ENCODE measurements around the gene LRP1B. TPM values are rescaled to one million over a fixed set of nuclear protein-coding genes. Genes with fewer than 3 reads are reported as not detected.

LRP1B gene
- total and polyA plus RNA-seq, 2 donors (not counting 1 experiment from before 2014, with no cell fraction given), result under 0.01 to 0.01 TPM

GRCh38 chr2:141497272-141497671 lies 633.5 kb downstream of the LRP1B start:
- no peaks in the 10 kb centered on the region for H3K36me3 ChIP-seq (ENCODE audit: control insufficient read depth, insufficient read depth, low read length)
- H3K79me2 ChIP-seq (ENCODE audit: control insufficient read depth, insufficient read depth, low read length), result no peaks in the 10 kb centered on the region
- no peak overlapping the region for H3K27ac ChIP-seq (ENCODE audit: insufficient read depth, low read length)
- DNase-seq (ENCODE audit: low read depth in 2 of 2), result no peak
- no peak overlapping the region for H3K9ac ChIP-seq (ENCODE audit: insufficient read depth, low read length)
- H2AFZ ChIP-seq (ENCODE audit: low read length), result no peak overlapping the region
- no peak overlapping the region for H3K4me2 ChIP-seq (ENCODE audit: extremely low read depth, insufficient read depth, low read length)
- no peaks in the 10 kb centered on the region for H3K4me1 ChIP-seq (ENCODE audit: control insufficient read depth, extremely low read depth, insufficient read depth, low read length)
- no peak overlapping the region for H3K4me3 ChIP-seq (replicated peaks in 1 of 4; ENCODE audit: control extremely low read depth in 1 of 4, insufficient read depth in 1 of 4, low read depth in 3 of 4, low read length in 4 of 4)
- no peak for TF ChIP-seq CTCF (conservative IDR thresholded peaks at IDR 0.05 in 1 of 2, IDR thresholded peaks at IDR 0.05 in 1 of 2; ENCODE audit: low read depth in 1 of 2, low read length in 2 of 2)
- TF ChIP-seq EZH2 (IDR thresholded peaks at IDR 0.05; ENCODE audit: low read length, missing control alignments), result no peak
- no peaks in the 10 kb centered on the region for H3K27me3 ChIP-seq (ENCODE audit: control insufficient read depth, insufficient read depth, low read length)
- H3K9me3 ChIP-seq (ENCODE audit: control insufficient read depth, insufficient read depth, low read depth, low read length), result no peaks in the 10 kb centered on the region
- H4K20me1 ChIP-seq (ENCODE audit: control insufficient read depth, extremely low read depth, insufficient read depth, low read length), result no peaks in the 10 kb centered on the region

GRCh38 chr2:141496810-141497209 lies 634.0 kb downstream of the LRP1B start:
- no peaks in the 10 kb centered on the region for H3K4me1 ChIP-seq (ENCODE audit: control insufficient read depth, extremely low read depth, insufficient read depth, low read length)

DNA sequence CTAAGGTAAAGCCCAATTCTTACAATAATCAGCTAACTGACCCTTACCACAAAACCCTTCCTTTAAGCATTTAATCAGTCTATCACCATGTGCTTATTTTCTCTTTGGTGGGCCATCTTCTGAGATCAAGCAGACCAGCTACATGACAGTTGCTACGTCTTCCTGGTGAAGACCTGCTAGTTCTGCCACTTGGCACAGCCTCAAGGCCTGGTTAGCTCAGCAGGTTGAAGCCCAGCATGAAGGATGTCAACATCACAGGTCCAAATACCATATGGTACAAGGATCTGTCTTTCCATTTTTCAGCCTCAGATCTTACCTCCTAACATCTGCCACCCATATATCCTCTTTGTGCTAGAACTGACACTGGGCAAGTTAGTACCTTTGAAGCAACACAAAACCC lies 636.9 kb downstream of the LRP1B start:
- H2AFZ ChIP-seq (ENCODE audit: low read length), result no peak overlapping the region
- no peak for DNase-seq (ENCODE audit: low read depth in 2 of 2)
- H3K9me3 ChIP-seq (ENCODE audit: control insufficient read depth, insufficient read depth, low read depth, low read length), result no peaks in the 10 kb centered on the region

More at GRCh38 chr2:141496810-141497209, 634.0 kb downstream of the LRP1B start:
- Histone ChIP-seq H3K9me3 (ENCODE audit: control insufficient read depth, insufficient read depth, low read depth, low read length) (no peaks in the 10 kb centered on the region), H3K4me3 (replicated peaks in 1 of 4; ENCODE audit: control extremely low read depth in 1 of 4, insufficient read depth in 1 of 4, low read depth in 3 of 4, low read length in 4 of 4) (no peak overlapping the region), H3K27me3 (ENCODE audit: control insufficient read depth, insufficient read depth, low read length) (no peaks in the 10 kb centered on the region), H3K4me2 (ENCODE audit: extremely low read depth, insufficient read depth, low read length) (no peak overlapping the region), H3K9ac (ENCODE audit: insufficient read depth, low read length) (no peak overlapping the region), H4K20me1 (ENCODE audit: control insufficient read depth, extremely low read depth, insufficient read depth, low read length) (no peaks in the 10 kb centered on the region), H3K36me3 (ENCODE audit: control insufficient read depth, insufficient read depth, low read length) (no peaks in the 10 kb centered on the region), H3K27ac (ENCODE audit: insufficient read depth, low read length) (no peak overlapping the region), H2AFZ (ENCODE audit: low read length) (no peak overlapping the region), H3K79me2 (ENCODE audit: control insufficient read depth, insufficient read depth, low read length) (no peaks in the 10 kb centered on the region)
- DNase-seq (ENCODE audit: low read depth in 2 of 2), result peak; percentile 13 to 27
- TF ChIP-seq CTCF (conservative IDR thresholded peaks at IDR 0.05 in 1 of 2, IDR thresholded peaks at IDR 0.05 in 1 of 2; ENCODE audit: low read depth in 1 of 2, low read length in 2 of 2) (no peak), EZH2 (IDR thresholded peaks at IDR 0.05; ENCODE audit: low read length, missing control alignments) (no peak)

More for the DNA sequence above, 636.9 kb downstream of the LRP1B start:
- H3K4me2 ChIP-seq (ENCODE audit: extremely low read depth, insufficient read depth, low read length), result no peak overlapping the region
- H3K9ac ChIP-seq (ENCODE audit: insufficient read depth, low read length), result no peak overlapping the region
- no peaks in the 10 kb centered on the region for H3K79me2 ChIP-seq (ENCODE audit: control insufficient read depth, insufficient read depth, low read length)
- H3K27me3 ChIP-seq (ENCODE audit: control insufficient read depth, insufficient read depth, low read length), result no peaks in the 10 kb centered on the region
- H3K27ac ChIP-seq (ENCODE audit: insufficient read depth, low read length), result no peak overlapping the region
- TF ChIP-seq EZH2 (IDR thresholded peaks at IDR 0.05; ENCODE audit: low read length, missing control alignments), result no peak
- TF ChIP-seq CTCF (conservative IDR thresholded peaks at IDR 0.05 in 1 of 2, IDR thresholded peaks at IDR 0.05 in 1 of 2; ENCODE audit: low read depth in 1 of 2, low read length in 2 of 2), result no peak
- no peak overlapping the region for H3K4me3 ChIP-seq (replicated peaks in 1 of 4; ENCODE audit: control extremely low read depth in 1 of 4, insufficient read depth in 1 of 4, low read depth in 3 of 4, low read length in 4 of 4)
- H4K20me1 ChIP-seq (ENCODE audit: control insufficient read depth, extremely low read depth, insufficient read depth, low read length), result no peaks in the 10 kb centered on the region
- no peaks in the 10 kb centered on the region for H3K4me1 ChIP-seq (ENCODE audit: control insufficient read depth, extremely low read depth, insufficient read depth, low read length)
- no peaks in the 10 kb centered on the region for H3K36me3 ChIP-seq (ENCODE audit: control insufficient read depth, insufficient read depth, low read length)

All from fibroblast of lung (primary cell).